ENCODE results near the gene SYNCRIP.
"Not testable (repeated sequence)": the region's sequence is repeated elsewhere in the genome, so short reads cannot be mapped to it uniquely, and the experiment has no call there.

Gene SYNCRIP

DNA sequence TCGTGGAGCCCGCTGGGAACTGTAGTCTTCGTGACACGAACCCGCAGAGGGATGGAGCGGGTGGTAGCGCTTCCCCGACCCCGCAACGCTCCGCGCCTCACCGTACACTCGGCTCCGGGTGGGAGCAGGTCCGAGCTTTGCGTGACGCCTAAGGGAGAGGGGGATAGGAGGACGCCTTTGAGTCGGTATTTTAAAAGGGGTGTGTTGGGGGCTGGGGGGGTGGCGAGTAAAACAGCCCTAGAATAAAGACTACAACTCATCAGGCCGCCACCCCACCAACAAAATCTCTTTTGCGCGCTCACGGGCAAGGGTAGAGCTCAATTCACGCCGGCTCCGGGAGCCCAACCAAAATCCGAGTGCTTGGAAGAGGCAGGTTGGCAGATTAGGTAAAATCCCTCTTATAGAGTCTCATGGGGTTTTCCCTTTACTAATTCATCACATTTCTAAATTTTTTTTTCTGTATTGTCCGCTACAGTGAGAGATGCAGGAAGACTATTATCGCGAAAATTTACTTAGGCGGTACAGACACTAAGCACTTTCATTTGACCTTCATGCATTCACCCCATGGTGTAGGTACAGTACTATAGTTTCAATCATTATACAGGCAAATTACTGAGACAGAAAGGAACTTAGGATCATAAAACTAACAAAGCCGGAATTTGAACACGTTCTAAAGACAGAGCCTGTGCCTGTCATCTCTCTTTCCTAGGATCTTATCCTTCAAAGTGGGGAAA, 48.3 kb downstream of the SYNCRIP start:
- peak; percentile 9 for DNase-seq (ENCODE audit: low read depth)
- TF ChIP-seq, protein P1, sequence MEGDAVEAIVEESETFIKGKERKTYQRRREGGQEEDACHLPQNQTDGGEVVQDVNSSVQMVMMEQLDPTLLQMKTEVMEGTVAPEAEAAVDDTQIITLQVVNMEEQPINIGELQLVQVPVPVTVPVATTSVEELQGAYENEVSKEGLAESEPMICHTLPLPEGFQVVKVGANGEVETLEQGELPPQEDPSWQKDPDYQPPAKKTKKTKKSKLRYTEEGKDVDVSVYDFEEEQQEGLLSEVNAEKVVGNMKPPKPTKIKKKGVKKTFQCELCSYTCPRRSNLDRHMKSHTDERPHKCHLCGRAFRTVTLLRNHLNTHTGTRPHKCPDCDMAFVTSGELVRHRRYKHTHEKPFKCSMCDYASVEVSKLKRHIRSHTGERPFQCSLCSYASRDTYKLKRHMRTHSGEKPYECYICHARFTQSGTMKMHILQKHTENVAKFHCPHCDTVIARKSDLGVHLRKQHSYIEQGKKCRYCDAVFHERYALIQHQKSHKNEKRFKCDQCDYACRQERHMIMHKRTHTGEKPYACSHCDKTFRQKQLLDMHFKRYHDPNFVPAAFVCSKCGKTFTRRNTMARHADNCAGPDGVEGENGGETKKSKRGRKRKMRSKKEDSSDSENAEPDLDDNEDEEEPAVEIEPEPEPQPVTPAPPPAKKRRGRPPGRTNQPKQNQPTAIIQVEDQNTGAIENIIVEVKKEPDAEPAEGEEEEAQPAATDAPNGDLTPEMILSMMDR (conservative IDR thresholded peaks at IDR 0.05; ENCODE audit: low read length), result no peak
- H3K4me3 ChIP-seq (ENCODE audit: low read length), result peak overlapping the region; percentile 86

DNA sequence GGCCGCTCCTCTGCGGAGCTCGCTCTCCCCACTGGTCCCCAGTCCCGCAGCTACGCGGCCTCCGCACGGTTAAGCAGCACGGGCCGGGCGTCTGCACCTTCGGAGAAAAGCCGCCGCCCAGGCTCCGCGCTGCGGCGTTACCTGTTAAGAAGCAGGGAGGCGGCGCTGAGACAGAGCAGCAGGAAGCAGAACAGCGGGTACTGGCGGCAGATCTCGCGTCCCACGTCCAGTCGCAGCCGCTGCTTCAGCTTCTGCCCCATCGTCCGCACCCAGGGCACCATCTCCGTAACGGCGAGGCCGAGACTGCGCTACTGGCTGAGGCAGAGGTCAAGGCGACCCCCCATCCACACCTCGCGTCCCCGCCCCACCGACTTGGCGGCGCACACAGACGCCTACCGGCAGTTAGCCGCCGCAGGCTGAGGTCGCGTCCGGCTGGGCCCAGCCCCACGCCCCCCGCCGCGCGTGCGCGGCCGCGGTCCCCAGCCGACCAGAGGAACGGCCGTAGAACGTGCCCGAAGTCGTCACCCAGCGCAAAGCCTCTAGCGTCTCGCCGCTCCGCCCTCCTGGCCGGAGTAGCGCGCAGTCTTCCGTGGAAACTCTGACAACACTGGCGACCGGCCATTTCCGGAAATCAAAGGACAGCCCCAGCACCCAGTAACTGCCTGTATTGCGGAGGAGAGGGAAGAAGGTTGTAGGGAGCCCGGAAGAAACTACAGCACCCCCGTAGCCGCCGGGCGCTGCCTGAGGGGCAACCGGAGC, 49.1 kb downstream of the SYNCRIP start, which contains the start of gene SNX14:
Gene SNX14 (minus strand): TSS at position 421 of the 759 bp plus-strand sequence. CDS start 140 bp downstream, at position 281.
- TF ChIP-seq, protein P1 (conservative IDR thresholded peaks at IDR 0.05; ENCODE audit: low read length), result no peak
- DNase-seq (ENCODE audit: low read depth), result peak; percentile 94
- H3K4me3 ChIP-seq (ENCODE audit: low read length), result peak within 1 kb of the TSS; percentile 86

DNA sequence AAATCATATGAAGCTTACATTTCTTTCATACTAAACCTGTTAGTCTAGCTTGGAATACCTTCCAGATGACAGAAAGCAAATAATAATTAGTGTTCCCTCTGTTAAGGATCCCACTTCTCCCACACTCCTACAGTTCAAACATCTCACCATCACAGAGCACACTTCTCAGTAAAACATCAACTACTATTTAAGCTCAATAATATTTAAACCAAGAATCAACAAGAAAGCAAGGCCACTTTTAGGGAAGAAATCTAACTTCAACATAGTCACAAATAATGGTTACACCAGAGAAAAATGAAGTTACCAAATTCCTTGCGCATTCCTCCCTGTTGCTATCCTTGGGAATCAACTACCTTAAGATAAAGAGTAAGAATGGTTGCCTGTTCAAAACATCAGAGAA, 50.7 kb downstream of the SYNCRIP start:
- no peak for DNase-seq (ENCODE audit: low read depth)
- H3K4me3 ChIP-seq (ENCODE audit: low read length), result peak overlapping the region; percentile 86
- TF ChIP-seq, protein P1 (conservative IDR thresholded peaks at IDR 0.05; ENCODE audit: low read length), result no peak

DNA sequence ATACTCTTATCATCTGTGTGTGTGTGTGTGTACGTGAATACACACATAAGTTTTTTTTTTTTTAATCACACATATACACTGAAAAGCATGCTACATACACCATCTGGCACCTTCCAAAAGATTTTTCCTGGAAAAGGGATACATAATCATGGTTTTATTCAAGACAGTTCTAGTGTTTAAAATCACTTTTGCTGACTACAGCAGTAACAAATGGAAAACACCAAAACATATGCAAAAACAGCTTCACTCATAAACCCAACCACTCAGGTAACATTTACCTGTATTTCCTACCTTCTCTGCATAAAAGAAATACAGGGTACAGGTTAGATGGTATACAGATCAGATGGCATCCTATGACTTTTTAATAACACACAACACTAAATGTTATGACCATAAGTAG, 51.5 kb downstream of the SYNCRIP start:
- TF ChIP-seq, protein P1 (conservative IDR thresholded peaks at IDR 0.05; ENCODE audit: low read length), result no peak
- no peak overlapping the region for H3K4me3 ChIP-seq (ENCODE audit: low read length)
- DNase-seq (ENCODE audit: low read depth), result no peak

DNA sequence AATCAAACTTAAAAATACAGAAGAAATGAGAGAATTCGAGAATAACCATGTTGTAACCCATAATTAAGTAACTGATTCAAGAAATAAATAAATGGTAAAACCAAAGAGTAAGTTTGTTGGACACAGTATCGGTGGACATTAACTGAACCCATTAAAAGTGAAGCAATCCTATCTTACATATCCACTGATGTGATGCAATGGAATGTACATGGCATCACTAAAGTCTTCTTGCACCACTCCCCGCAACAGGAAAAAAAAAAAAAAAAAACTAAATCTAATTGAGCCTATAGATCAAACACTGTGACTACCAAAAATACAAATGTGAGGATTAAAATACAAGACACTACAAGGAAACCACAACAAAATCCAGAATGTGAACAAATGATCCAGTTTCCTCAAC, 56.9 kb downstream of the SYNCRIP start:
- DNase-seq (ENCODE audit: low read depth), result peak; percentile 26
- TF ChIP-seq, protein P1 (conservative IDR thresholded peaks at IDR 0.05; ENCODE audit: low read length), result no peak
- H3K4me3 ChIP-seq (ENCODE audit: low read length), result no peak overlapping the region

DNA sequence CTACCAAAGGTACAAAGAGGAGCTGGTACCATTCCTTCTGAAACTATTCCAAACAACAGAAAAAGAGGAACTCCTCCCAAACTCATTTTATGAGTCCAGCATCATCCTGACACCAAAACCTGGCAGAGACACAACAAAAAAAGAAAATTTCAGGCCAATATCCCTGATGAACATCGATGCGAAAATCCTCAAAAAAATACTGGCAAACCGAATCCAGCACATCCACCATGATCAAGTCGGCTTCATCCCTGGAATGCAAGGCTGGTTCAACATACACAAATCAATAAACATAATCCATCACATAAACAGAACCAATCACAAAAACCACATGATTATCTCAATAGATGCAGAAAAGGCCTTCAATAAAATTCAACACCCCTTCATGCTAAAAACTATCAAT, 59.9 kb downstream of the SYNCRIP start:
- DNase-seq (ENCODE audit: low read depth); H3K4me3 ChIP-seq (ENCODE audit: low read length): not testable (repeated sequence)

DNA sequence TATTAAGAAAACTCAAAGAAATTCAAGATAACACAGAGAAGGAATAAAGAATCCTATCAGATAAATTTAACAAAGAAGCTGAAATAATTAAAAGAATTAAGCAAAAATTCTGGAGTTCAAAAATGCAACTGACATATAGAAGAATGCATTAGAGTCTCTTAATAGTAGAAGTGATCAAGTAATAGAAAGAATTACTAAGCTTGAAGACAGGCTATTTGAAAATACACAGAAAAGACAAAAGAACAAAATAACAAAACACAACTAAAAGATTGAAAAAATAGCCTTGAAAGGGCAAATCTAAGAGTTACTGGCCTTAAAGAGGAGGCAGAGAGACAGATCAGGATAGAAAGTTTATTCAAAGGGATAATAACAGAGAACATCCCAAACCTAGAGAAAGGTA, 61.1 kb downstream of the SYNCRIP start:
- no peak for DNase-seq (ENCODE audit: low read depth)
- no peak overlapping the region for H3K4me3 ChIP-seq (ENCODE audit: low read length)
- TF ChIP-seq, protein P1 (conservative IDR thresholded peaks at IDR 0.05; ENCODE audit: low read length), result no peak
